HFFc6 (cell line): ENCODE results near the gene SYT13. TPM values are rescaled to one million over a fixed set of nuclear protein-coding genes. Genes with fewer than 3 reads are reported as not detected.

Experiments
- DNase-seq: peaks from one replicate; pipeline ENCODE4 v3.0.0-alpha.2; 2018
- H3K27ac Mint-ChIP-seq: 2 replicates; pipeline ENCODE4 v1.8.0; 2020; ENCODE audit warnings: mild to moderate bottlenecking, mixed read lengths
- H3K27me3 Mint-ChIP-seq: 2 replicates; pipeline ENCODE4 v1.8.0; 2021; ENCODE audit warnings: mild to moderate bottlenecking, moderate library complexity, mixed read lengths; ENCODE audit not compliant: insufficient read depth
- H3K36me3 Mint-ChIP-seq: 2 replicates; pipeline ENCODE4 v1.8.0; 2021; ENCODE audit warnings: low read depth, mixed read lengths
- H3K4me1 Mint-ChIP-seq: 2 replicates; pipeline ENCODE4 v1.8.0; 2020; ENCODE audit warnings: low read depth, mixed read lengths
- H3K4me3 Mint-ChIP-seq: 2 replicates; pipeline ENCODE4 v1.8.0; 2020; ENCODE audit warnings: mild to moderate bottlenecking, moderate library complexity, mixed read lengths
- H3K9me3 Mint-ChIP-seq: 2 replicates; pipeline ENCODE4 v1.8.0; 2020; ENCODE audit warnings: mild to moderate bottlenecking, mixed read lengths
- long read RNA-seq: library from polyadenylated mRNA; unstranded; transcript quantifications from one replicate; pipeline ENCODE4 v2.0.0, GENCODE V29; 2019
- total RNA-seq, 6 experiments: library from RNA; stranded (reverse); fragmentation: NEBNext Ultra II Directional; extraction: Animal tissue kit (Norgen Biotek cat#: 25700); gene quantifications; 2 replicates in 1 of 6; 3 replicates in 5 of 6; pipeline ENCODE4 v1.2.3, GENCODE V29; 2021
- TF ChIP-seq, protein P1 (sequence below): fragments of 200-600 bp; sonication (generic); IDR thresholded peaks from 2 replicates; pipeline ENCODE4 v1.5.0; 2021; ENCODE audit warnings: antibody characterized with exemption, mild to moderate bottlenecking

SYT13 gene, protein sequence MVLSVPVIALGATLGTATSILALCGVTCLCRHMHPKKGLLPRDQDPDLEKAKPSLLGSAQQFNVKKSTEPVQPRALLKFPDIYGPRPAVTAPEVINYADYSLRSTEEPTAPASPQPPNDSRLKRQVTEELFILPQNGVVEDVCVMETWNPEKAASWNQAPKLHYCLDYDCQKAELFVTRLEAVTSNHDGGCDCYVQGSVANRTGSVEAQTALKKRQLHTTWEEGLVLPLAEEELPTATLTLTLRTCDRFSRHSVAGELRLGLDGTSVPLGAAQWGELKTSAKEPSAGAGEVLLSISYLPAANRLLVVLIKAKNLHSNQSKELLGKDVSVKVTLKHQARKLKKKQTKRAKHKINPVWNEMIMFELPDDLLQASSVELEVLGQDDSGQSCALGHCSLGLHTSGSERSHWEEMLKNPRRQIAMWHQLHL
- total RNA-seq, result not detected
- long read RNA-seq, result 0 reads

DNA sequence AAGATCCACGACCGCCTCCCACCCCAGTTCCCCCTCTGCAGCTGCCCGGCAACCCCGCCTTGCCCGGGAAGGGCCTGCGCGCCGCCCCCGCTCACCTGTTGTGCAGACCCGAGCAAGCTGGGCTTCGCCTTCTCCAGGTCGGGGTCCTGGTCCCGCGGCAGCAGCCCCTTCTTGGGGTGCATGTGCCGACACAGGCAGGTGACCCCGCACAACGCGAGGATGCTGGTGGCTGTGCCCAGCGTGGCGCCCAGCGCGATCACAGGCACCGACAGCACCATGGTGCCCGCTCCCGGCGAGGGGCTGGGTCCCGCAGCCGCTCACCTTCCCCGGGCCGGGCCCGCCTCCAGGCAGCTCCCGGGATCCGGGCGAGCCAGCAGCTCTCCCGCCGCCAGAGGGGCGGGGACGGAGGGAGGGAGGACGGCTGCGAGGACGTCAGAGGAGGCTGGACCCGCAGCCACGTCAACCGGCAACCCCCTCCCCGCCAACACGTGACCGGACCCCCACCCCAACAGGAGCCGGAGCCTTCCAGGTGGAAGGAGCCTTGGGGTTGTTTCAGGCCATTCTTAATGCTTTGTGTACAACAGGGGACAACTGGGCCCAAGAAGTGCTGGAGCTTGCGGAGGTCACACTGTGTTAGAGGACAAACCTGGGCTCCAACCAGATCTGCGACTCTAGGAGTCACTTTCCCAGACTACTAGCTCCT lies at the start of gene SYT13:
Gene SYT13 (minus strand): TSS at position 412 of the 703 bp plus-strand sequence. CDS start 134 bp downstream, at position 278.
- TF ChIP-seq, protein P1, sequence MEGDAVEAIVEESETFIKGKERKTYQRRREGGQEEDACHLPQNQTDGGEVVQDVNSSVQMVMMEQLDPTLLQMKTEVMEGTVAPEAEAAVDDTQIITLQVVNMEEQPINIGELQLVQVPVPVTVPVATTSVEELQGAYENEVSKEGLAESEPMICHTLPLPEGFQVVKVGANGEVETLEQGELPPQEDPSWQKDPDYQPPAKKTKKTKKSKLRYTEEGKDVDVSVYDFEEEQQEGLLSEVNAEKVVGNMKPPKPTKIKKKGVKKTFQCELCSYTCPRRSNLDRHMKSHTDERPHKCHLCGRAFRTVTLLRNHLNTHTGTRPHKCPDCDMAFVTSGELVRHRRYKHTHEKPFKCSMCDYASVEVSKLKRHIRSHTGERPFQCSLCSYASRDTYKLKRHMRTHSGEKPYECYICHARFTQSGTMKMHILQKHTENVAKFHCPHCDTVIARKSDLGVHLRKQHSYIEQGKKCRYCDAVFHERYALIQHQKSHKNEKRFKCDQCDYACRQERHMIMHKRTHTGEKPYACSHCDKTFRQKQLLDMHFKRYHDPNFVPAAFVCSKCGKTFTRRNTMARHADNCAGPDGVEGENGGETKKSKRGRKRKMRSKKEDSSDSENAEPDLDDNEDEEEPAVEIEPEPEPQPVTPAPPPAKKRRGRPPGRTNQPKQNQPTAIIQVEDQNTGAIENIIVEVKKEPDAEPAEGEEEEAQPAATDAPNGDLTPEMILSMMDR, result no peak
- H3K27ac Mint-ChIP-seq, result no peak within 1 kb of the TSS
- DNase-seq, result no peak
- H3K4me1 Mint-ChIP-seq, result peaks cover 12% of the 10 kb centered on the region
- H3K9me3 Mint-ChIP-seq, result peaks cover 15% of the 10 kb centered on the region; the same call in 1 of the 2 replicates
- no peak within 1 kb of the TSS for H3K4me3 Mint-ChIP-seq
- H3K27me3 Mint-ChIP-seq, result peaks cover 42% of the 10 kb centered on the region
- no peaks in the 10 kb centered on the region for H3K36me3 Mint-ChIP-seq

DNA sequence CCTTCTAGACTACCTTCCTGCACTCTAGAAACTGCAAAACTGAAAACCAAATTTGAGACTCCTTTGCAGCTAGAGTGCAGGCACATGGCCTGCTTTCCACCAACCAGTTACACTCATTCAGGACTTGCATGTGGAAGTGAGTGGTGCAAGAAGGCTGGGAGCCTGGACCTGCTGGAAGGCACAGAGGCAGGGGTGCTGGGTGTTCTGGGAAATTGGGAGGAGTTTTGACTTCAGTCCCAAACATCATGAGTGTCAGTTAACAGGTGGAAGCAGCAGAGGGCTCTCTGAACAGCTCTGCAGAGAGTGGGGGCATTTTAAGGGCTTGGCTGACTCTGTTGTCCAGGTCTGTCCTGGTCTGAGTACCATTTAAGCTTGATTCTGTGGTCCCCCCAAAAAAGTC lies 49.3 kb upstream of the SYT13 start:
- Mint-ChIP-seq H3K27me3 (peaks cover 18% of the 10 kb centered on the region), H3K27ac (no peak overlapping the region), H3K9me3 (no peaks in the 10 kb centered on the region), H3K4me3 (no peak overlapping the region), H3K36me3 (no peaks in the 10 kb centered on the region), H3K4me1 (peaks cover 31% of the 10 kb centered on the region)
- DNase-seq, result no peak
- TF ChIP-seq, protein P1, result no peak

DNA sequence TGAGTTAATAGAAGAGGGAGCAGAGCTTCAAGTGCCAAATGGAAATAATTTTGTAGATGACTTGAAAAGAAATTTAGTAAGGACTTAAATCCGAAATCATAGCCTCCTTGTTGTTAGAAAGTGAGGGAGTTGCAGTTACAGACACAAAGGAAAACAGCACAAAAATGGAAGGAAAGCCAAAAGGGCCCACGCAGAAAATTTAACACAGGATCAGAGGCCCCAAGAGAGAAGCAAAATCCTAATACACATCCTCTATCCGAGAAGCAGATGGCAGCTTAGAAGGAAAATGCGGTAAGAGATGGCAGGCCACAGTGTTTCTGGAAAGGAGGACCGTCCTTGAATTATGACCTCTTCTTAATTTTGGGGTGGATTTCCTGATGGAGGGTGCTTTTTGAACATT lies 48.7 kb upstream of the SYT13 start:
- H3K36me3 Mint-ChIP-seq, result no peaks in the 10 kb centered on the region
- no peak overlapping the region for H3K27ac Mint-ChIP-seq
- H3K4me3 Mint-ChIP-seq, result no peak overlapping the region
- H3K4me1 Mint-ChIP-seq, result peaks cover 25% of the 10 kb centered on the region
- TF ChIP-seq, protein P1, result no peak
- DNase-seq, result no peak
- H3K9me3 Mint-ChIP-seq, result no peaks in the 10 kb centered on the region
- H3K27me3 Mint-ChIP-seq, result peaks cover 18% of the 10 kb centered on the region

DNA sequence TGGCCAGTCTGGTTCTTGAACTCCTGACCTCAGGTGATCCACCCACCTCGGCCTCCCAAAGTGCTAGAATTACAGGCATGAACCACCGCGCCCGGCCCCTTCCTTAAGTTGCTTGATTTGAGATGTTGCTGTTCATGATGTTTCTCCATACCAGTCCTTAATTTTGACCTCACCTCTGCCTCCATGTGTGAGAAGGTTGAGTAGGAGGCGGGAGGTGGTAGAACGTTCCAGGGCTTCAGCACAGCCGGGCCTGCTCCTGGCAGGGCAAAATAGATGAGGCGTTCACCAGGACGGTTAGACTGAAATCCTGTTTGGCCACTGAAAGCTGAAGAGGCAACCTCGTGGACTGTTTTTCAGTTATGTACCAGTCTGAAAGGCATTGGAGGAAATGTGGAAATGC lies 48.3 kb upstream of the SYT13 start:
- TF ChIP-seq, protein P1, result no peak
- H3K9me3 Mint-ChIP-seq, result no peaks in the 10 kb centered on the region
- H3K4me3 Mint-ChIP-seq, result no peak overlapping the region
- no peak overlapping the region for H3K27ac Mint-ChIP-seq
- H3K27me3 Mint-ChIP-seq, result peaks cover 17% of the 10 kb centered on the region
- peaks cover 21% of the 10 kb centered on the region for H3K4me1 Mint-ChIP-seq
- no peaks in the 10 kb centered on the region for H3K36me3 Mint-ChIP-seq
- DNase-seq, result no peak

DNA sequence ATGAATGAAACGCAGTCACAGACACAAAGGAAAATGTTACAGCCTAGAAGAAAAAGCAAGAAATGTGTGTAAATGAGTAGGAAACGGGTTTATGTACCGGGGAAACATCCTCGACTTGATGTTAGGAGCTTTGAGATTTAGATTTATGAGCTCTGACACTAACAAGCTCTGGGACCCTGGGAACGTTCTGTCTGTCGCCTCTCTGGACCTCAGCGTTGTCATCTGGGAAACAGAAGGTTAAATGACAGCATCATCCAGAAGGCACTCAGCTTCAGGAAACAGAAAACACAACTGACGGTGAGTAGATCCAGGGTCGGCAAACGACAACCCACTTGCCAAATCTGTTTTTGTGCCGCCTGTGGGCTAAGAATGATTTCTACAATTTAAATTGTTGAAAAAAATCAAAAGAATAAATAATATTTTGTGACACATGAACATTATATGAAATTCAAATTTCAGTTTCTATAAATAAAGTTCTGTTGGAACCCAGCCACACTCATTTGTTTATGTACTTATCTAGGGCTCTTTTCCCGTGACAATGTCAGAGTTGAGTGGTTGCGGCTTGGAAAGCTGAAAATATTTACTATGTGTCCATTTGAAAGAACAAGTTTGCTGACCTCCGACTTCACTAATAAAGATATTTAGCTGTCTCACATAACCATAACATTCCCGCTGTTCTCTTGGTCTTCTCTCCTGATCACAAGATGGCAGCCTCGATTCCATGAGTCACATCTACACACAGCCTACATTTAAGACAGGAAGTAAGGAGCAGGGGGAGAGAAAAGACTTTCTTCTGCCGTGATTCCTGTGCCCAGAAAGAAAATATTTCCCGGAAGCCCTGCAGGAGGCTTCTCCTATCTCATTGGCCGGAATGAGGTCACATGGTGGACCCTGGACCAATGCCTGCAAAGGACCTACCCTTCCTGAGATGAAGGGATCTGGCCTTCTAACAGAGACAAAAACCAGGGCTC lies 47.1 kb upstream of the SYT13 start:
- no peaks in the 10 kb centered on the region for H3K36me3 Mint-ChIP-seq
- H3K4me1 Mint-ChIP-seq, result peaks cover 20% of the 10 kb centered on the region
- H3K9me3 Mint-ChIP-seq, result no peaks in the 10 kb centered on the region
- TF ChIP-seq, protein P1, result no peak
- peak; percentile 52 for DNase-seq
- peak overlapping the region; percentile 71 for H3K4me3 Mint-ChIP-seq
- H3K27me3 Mint-ChIP-seq, result peaks cover 14% of the 10 kb centered on the region
- H3K27ac Mint-ChIP-seq, result peak overlapping the region; percentile 2; the same call in 1 of the 2 replicates
